Measurements from ENCODE around the gene CFAP97. TPM values are rescaled to one million over a fixed set of nuclear protein-coding genes. Genes with fewer than 3 reads are reported as not detected.

CFAP97 gene
- total RNA-seq, 6 experiments from 2014 or later: 35.0 to 44.0 (median 41.0) TPM

GRCh38 chr4:185167234-185167633 lies 36.6 kb downstream of the CFAP97 start:
- no peak for TF ChIP-seq CTCF (IDR thresholded peaks at IDR 0.05)
- Mint-ChIP-seq H3K4me3 (no peak overlapping the region), H3K9me3 (no peaks in the 10 kb centered on the region), H3K36me3 (ENCODE audit: low read depth) (peaks cover 24% of the 10 kb centered on the region), H3K4me1 (ENCODE audit: low read depth) (peaks cover 15% of the 10 kb centered on the region), H3K27ac (no peak overlapping the region), H3K27me3 (ENCODE audit: insufficient read depth) (no peaks in the 10 kb centered on the region)
- DNase-seq: no peak

- peaks cover 19% of the 10 kb centered on the region for H3K36me3 Mint-ChIP-seq (ENCODE audit: low read depth)
- peaks cover 11% of the 10 kb centered on the region for H3K4me1 Mint-ChIP-seq (ENCODE audit: low read depth)
- TF ChIP-seq CTCF (IDR thresholded peaks at IDR 0.05): no peak
- H3K27me3 Mint-ChIP-seq (ENCODE audit: insufficient read depth): no peaks in the 10 kb centered on the region
- H3K9me3 Mint-ChIP-seq: no peaks in the 10 kb centered on the region
- no peak overlapping the region for H3K4me3 Mint-ChIP-seq
- H3K27ac Mint-ChIP-seq: peak overlapping the region; percentile 42
- peak; percentile 25 for DNase-seq
Observed at GRCh38 chr4:185165605-185166063, 38.2 kb downstream of the CFAP97 start.

GRCh38 chr4:185151296-185151695 lies 52.5 kb downstream of the CFAP97 start:
- Mint-ChIP-seq H3K36me3 (ENCODE audit: low read depth) (peaks cover 13% of the 10 kb centered on the region), H3K27ac (no peak overlapping the region), H3K4me3 (no peak overlapping the region), H3K9me3 (no peaks in the 10 kb centered on the region), H3K4me1 (ENCODE audit: low read depth) (peaks cover 9% of the 10 kb centered on the region), H3K27me3 (ENCODE audit: insufficient read depth) (peaks cover 2% of the 10 kb centered on the region)
- no peak for TF ChIP-seq CTCF (IDR thresholded peaks at IDR 0.05)
- no peak for DNase-seq

- H3K9me3 Mint-ChIP-seq: no peaks in the 10 kb centered on the region
- peaks cover 2% of the 10 kb centered on the region for H3K27me3 Mint-ChIP-seq (ENCODE audit: insufficient read depth)
- no peak for DNase-seq
- H3K27ac Mint-ChIP-seq: no peak overlapping the region
- peaks cover 13% of the 10 kb centered on the region for H3K36me3 Mint-ChIP-seq (ENCODE audit: low read depth)
- no peak overlapping the region for H3K4me3 Mint-ChIP-seq
- peaks cover 9% of the 10 kb centered on the region for H3K4me1 Mint-ChIP-seq (ENCODE audit: low read depth)
- no peak for TF ChIP-seq CTCF (IDR thresholded peaks at IDR 0.05)
Observed at GRCh38 chr4:185149392-185149791, 54.4 kb downstream of the CFAP97 start.

- no peak overlapping the region for H3K27ac Mint-ChIP-seq
- DNase-seq: no peak
- TF ChIP-seq CTCF (IDR thresholded peaks at IDR 0.05): no peak
- H3K27me3 Mint-ChIP-seq (ENCODE audit: insufficient read depth): peaks cover 10% of the 10 kb centered on the region
- no peak overlapping the region for H3K4me3 Mint-ChIP-seq
- H3K36me3 Mint-ChIP-seq (ENCODE audit: low read depth): no peaks in the 10 kb centered on the region
- peaks cover 21% of the 10 kb centered on the region for H3K4me1 Mint-ChIP-seq (ENCODE audit: low read depth)
- no peaks in the 10 kb centered on the region for H3K9me3 Mint-ChIP-seq
Observed at GRCh38 chr4:185145572-185145971, 58.2 kb downstream of the CFAP97 start.

All from HFFc6 (cell line).